HEK293 (cell line): Measurements from ENCODE around the gene DCAF8.

Source experiments
- CTCF ChIA-PET: fragments of 350-600 bp; formaldehyde crosslinking; extraction: SDS; loops from one replicate; lab custom pipeline; 2021; ENCODE audit warnings: antibody characterized with exemption; lab: Yijun Ruan, JAX
- POLR2A ChIA-PET: fragments of 300-600 bp; formaldehyde crosslinking; extraction: SDS; loops from one replicate; lab custom pipeline; 2020; ENCODE audit warnings: antibody characterized with exemption, inconsistent platforms; lab: Yijun Ruan, JAX
- H3K27ac ChIP-seq: fragments of 200-500 bp; sonication (Bioruptor generic); 2 replicates; pipeline ENCODE4 v1.5.1; 2014; ENCODE audit warnings: low read depth, low read length, control low read depth, inconsistent platforms; ENCODE audit errors: extremely low read depth
- H3K36me3 ChIP-seq, 2 experiments: fragments of 200-500 bp in 1 of 2; sonication (Bioruptor generic) in 1 of 2; 1 replicate in 1 of 2; 2 replicates in 1 of 2; pipeline ENCODE4 v1.5.1; 2014 to 2017; ENCODE audit warnings: inconsistent platforms in 2 of 2, low read length in 2 of 2; ENCODE audit not compliant: control insufficient read depth in 2 of 2, insufficient read depth in 1 of 2
- H3K4me1 ChIP-seq: fragments of 200-500 bp; sonication (Bioruptor generic); 2 replicates; pipeline ENCODE4 v1.5.1; 2014; ENCODE audit warnings: mild to moderate bottlenecking, low read length, inconsistent platforms; ENCODE audit not compliant: control insufficient read depth, insufficient read depth
- H3K4me3 ChIP-seq: 2 replicates; pipeline ENCODE4 v1.5.1; 2011; ENCODE audit warnings: low read depth, mild to moderate bottlenecking, control low read depth, low read length, moderate library complexity
- H3K9me3 ChIP-seq: fragments of 200-500 bp; sonication (Bioruptor generic); 2 replicates; pipeline ENCODE4 v1.5.1; 2014; ENCODE audit warnings: low read depth, low read length, inconsistent platforms; ENCODE audit not compliant: control insufficient read depth, insufficient read depth
- PRDM1 ChIP-seq: fragments of 450-650 bp; formaldehyde crosslinking; IDR thresholded peaks from 2 replicates; pipeline ENCODE4; 2016; ENCODE audit warnings: missing biosample characterization, missing genetic modification characterization
- SCRT2 ChIP-seq: fragments of 450-650 bp; formaldehyde crosslinking; IDR thresholded peaks from 2 replicates; pipeline ENCODE4 v1.5.1; 2016; ENCODE audit warnings: missing biosample characterization, missing genetic modification characterization
- SP3 ChIP-seq: fragments of 450-650 bp; formaldehyde crosslinking; IDR thresholded peaks from 2 replicates; pipeline ENCODE4 v1.5.1; 2016; ENCODE audit warnings: missing biosample characterization, missing genetic modification characterization
- ZBTB17 ChIP-seq: fragments of 450-650 bp; formaldehyde crosslinking; IDR thresholded peaks from 2 replicates; pipeline ENCODE4 v1.5.1; 2016; ENCODE audit warnings: missing biosample characterization, missing genetic modification characterization
- ZBTB21 ChIP-seq: fragments of 450-650 bp; formaldehyde crosslinking; IDR thresholded peaks from 2 replicates; pipeline ENCODE4 v1.5.1; 2017; ENCODE audit warnings: missing biosample characterization, missing genetic modification characterization
- ZBTB7A ChIP-seq: fragments of 450-650 bp; formaldehyde crosslinking; IDR thresholded peaks from 2 replicates; pipeline ENCODE4 v1.5.1; 2016; ENCODE audit warnings: low read depth, missing biosample characterization, missing genetic modification characterization
- ZFP37 ChIP-seq: fragments of 450-650 bp; formaldehyde crosslinking; IDR thresholded peaks from 2 replicates; pipeline ENCODE4 v1.5.1; 2016; ENCODE audit warnings: missing biosample characterization, missing genetic modification characterization
- ZNF121 ChIP-seq: fragments of 450-650 bp; formaldehyde crosslinking; IDR thresholded peaks from 2 replicates; pipeline ENCODE4 v1.5.1; 2016; ENCODE audit warnings: missing biosample characterization, missing genetic modification characterization
- ZNF138 ChIP-seq: fragments of 450-650 bp; formaldehyde crosslinking; IDR thresholded peaks from 2 replicates; pipeline ENCODE4 v1.5.1; 2016; ENCODE audit warnings: missing biosample characterization, missing genetic modification characterization, borderline replicate concordance
- ZNF155 ChIP-seq: fragments of 450-650 bp; formaldehyde crosslinking; IDR thresholded peaks from 2 replicates; pipeline ENCODE4 v1.5.1; 2016; ENCODE audit warnings: missing biosample characterization, missing genetic modification characterization
- ZNF2 ChIP-seq: fragments of 450-650 bp; formaldehyde crosslinking; IDR thresholded peaks from 2 replicates; pipeline ENCODE4 v1.5.1; 2016; ENCODE audit warnings: missing biosample characterization, missing genetic modification characterization
- ZNF24 ChIP-seq: fragments of 450-650 bp; formaldehyde crosslinking; IDR thresholded peaks from 2 replicates; pipeline ENCODE4 v1.5.1; 2016; ENCODE audit warnings: missing biosample characterization, missing genetic modification characterization
- ZNF248 ChIP-seq: fragments of 450-650 bp; formaldehyde crosslinking; IDR thresholded peaks from 2 replicates; pipeline ENCODE4 v1.5.1; 2017; ENCODE audit warnings: missing biosample characterization, missing genetic modification characterization
- ZNF324 ChIP-seq: fragments of 450-650 bp; formaldehyde crosslinking; IDR thresholded peaks from 2 replicates; pipeline ENCODE4 v1.5.1; 2016; ENCODE audit warnings: missing biosample characterization, missing genetic modification characterization
- ZNF37A ChIP-seq: fragments of 450-650 bp; IDR thresholded peaks from 2 replicates; pipeline ENCODE4 v1.5.1; 2018; ENCODE audit warnings: missing biosample characterization, missing genetic modification characterization
- ZNF473 ChIP-seq: fragments of 450-650 bp; formaldehyde crosslinking; IDR thresholded peaks from 2 replicates; pipeline ENCODE4 v1.5.1; 2017; ENCODE audit warnings: missing biosample characterization, missing genetic modification characterization
- ZNF621 ChIP-seq: fragments of 450-650 bp; formaldehyde crosslinking; IDR thresholded peaks from 2 replicates; pipeline ENCODE4 v1.5.1; 2017; ENCODE audit warnings: missing biosample characterization, missing genetic modification characterization
- ZNF677 ChIP-seq: fragments of 450-650 bp; IDR thresholded peaks from 2 replicates; pipeline ENCODE4 v1.5.0; 2018; ENCODE audit warnings: missing biosample characterization, mild to moderate bottlenecking, missing genetic modification characterization, moderate library complexity
- ZNF707 ChIP-seq: fragments of 450-650 bp; formaldehyde crosslinking; IDR thresholded peaks from 2 replicates; pipeline ENCODE4 v1.5.1; 2016; ENCODE audit warnings: missing biosample characterization, missing genetic modification characterization
- ZSCAN23 ChIP-seq: fragments of 450-650 bp; formaldehyde crosslinking; IDR thresholded peaks from 2 replicates; pipeline ENCODE4 v1.5.1; 2016; ENCODE audit warnings: missing biosample characterization, missing genetic modification characterization
- ZXDB ChIP-seq: fragments of 450-650 bp; formaldehyde crosslinking; IDR thresholded peaks from 2 replicates; pipeline ENCODE4 v1.5.1; 2016; ENCODE audit warnings: missing biosample characterization, missing genetic modification characterization
- TF ChIP-seq, protein P1 (sequence below): fragments of 450-650 bp; formaldehyde crosslinking; IDR thresholded peaks from 2 replicates; pipeline ENCODE4 v1.5.1; 2016; ENCODE audit warnings: missing biosample characterization, missing genetic modification characterization
- TF ChIP-seq, protein P2 (sequence below): fragments of 450-650 bp; formaldehyde crosslinking; IDR thresholded peaks from 2 replicates; pipeline ENCODE4 v1.5.1; 2016; ENCODE audit warnings: missing biosample characterization, missing genetic modification characterization, low read depth
- TF ChIP-seq, protein P3 (sequence below): fragments of 450-650 bp; formaldehyde crosslinking; IDR thresholded peaks from 2 replicates; pipeline ENCODE4 v1.5.1; 2016; ENCODE audit warnings: missing biosample characterization, missing genetic modification characterization

The DCAF8 gene

DNA sequence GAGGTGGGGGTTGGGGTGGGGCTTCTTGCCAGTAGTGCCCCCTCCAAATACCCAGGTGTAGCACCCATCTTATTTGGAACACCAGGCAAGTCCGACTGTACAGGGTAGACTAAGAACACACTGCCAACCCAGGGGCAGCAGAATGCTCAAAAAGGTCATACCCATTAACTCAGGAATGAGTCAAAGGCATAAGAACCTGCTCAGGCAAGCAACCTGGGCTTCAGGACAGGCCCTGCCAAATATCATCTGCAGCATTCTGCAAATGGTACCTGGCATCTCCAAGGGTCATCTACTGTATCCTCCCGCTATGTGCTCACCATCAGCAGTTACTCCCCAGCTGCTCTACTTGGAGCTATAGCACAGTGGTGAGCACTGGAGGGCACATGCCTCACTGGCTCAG is 37.7 kb downstream of the DCAF8 start:
- peaks cover 57 to 99% of the 10 kb centered on the region in 2 experiments for H3K36me3 ChIP-seq
- POLR2A ChIA-PET: no interaction called here
- H3K4me3 ChIP-seq: no peak overlapping the region
- TF ChIP-seq PRDM1 (tag by site-specific recombination) (no peak), ZNF121 (tag by site-specific recombination) (no peak), ZNF324 (no peak), ZNF155 (no peak), ZNF2 (tag by site-specific recombination) (no peak), ZNF138 (tag by site-specific recombination) (no peak), ZNF37A (tag by site-specific recombination) (no peak), ZNF473 (no peak), ZBTB7A (tag by site-specific recombination) (no peak), ZXDB (tag by site-specific recombination) (no peak), ZNF24 (tag by site-specific recombination) (no peak), ZBTB17 (tag by site-specific recombination) (no peak), ZNF677 (tag by site-specific recombination) (no peak), SCRT2 (no peak), ZSCAN23 (tag by site-specific recombination) (no peak), SP3 (tag by site-specific recombination) (no peak)
- TF ChIP-seq, protein P1, sequence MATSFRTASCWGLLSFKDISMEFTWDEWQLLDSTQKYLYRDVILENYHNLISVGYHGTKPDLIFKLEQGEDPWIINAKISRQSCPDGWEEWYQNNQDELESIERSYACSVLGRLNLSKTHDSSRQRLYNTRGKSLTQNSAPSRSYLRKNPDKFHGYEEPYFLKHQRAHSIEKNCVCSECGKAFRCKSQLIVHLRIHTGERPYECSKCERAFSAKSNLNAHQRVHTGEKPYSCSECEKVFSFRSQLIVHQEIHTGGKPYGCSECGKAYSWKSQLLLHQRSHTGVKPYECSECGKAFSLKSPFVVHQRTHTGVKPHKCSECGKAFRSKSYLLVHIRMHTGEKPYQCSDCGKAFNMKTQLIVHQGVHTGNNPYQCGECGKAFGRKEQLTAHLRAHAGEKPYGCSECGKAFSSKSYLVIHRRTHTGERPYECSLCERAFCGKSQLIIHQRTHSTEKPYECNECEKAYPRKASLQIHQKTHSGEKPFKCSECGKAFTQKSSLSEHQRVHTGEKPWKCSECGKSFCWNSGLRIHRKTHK (tag by site-specific recombination): no peak
- TF ChIP-seq, protein P2, sequence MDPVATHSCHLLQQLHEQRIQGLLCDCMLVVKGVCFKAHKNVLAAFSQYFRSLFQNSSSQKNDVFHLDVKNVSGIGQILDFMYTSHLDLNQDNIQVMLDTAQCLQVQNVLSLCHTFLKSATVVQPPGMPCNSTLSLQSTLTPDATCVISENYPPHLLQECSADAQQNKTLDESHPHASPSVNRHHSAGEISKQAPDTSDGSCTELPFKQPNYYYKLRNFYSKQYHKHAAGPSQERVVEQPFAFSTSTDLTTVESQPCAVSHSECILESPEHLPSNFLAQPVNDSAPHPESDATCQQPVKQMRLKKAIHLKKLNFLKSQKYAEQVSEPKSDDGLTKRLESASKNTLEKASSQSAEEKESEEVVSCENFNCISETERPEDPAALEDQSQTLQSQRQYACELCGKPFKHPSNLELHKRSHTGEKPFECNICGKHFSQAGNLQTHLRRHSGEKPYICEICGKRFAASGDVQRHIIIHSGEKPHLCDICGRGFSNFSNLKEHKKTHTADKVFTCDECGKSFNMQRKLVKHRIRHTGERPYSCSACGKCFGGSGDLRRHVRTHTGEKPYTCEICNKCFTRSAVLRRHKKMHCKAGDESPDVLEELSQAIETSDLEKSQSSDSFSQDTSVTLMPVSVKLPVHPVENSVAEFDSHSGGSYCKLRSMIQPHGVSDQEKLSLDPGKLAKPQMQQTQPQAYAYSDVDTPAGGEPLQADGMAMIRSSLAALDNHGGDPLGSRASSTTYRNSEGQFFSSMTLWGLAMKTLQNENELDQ: no peak
- TF ChIP-seq, protein P3, sequence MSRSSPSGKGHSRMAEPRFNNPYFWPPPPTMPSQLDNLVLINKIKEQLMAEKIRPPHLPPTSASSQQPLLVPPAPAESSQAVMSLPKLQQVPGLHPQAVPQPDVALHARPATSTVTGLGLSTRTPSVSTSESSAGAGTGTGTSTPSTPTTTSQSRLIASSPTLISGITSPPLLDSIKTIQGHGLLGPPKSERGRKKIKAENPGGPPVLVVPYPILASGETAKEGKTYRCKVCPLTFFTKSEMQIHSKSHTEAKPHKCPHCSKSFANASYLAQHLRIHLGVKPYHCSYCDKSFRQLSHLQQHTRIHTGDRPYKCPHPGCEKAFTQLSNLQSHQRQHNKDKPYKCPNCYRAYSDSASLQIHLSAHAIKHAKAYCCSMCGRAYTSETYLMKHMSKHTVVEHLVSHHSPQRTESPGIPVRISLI (tag by site-specific recombination): no peak
- TF ChIP-seq, all 188 proteins: peak for 0
- Histone ChIP-seq H3K27ac (no peak overlapping the region), H3K9me3 (no peaks in the 10 kb centered on the region), H3K4me1 (no peaks in the 10 kb centered on the region)
- CTCF ChIA-PET: interaction anchor here (1.1 to 1.4 kb wide), 3 partner anchors 28 to 139 kb away, joined by 3 to 4 read pairs (median 3); no protein-coding TSS in a partner anchor

DNA sequence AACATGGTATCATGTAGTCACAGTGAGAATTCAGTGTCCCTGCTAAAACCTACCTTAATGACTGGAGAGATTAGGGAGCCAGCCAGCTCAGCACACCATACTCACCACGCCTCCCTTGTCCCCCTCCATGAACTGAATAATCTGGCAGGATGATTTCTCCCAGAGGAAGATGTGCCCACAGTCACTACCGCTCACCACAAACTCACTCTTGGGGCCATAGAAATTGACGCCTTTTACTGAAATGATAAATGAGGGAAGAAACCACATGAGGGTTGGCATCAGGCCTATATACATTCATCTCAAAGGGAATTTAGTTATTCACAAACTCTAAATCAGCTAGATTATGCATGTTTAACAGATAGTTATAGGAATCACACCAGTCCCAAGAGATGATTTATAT is 39.8 kb downstream of the DCAF8 start:
- Histone ChIP-seq H3K4me3 (no peak overlapping the region), H3K9me3 (no peaks in the 10 kb centered on the region), H3K4me1 (no peaks in the 10 kb centered on the region), H3K36me3 (peaks cover 43 to 100% of the 10 kb centered on the region in 2 experiments), H3K27ac (no peak overlapping the region)
- ChIA-PET POLR2A (interaction anchor here (0.8 kb wide), 1 partner anchor 10 kb away, joined by 5 read pairs; no protein-coding TSS in a partner anchor), CTCF (interaction anchor here (0.6 to 6.2 kb wide), 6 partner anchors 29 to 988 kb away, joined by 3 to 94 read pairs (median 4); partner anchors contain the start of gene CASQ1)
- TF ChIP-seq ZBTB21 (tag by site-specific recombination): no peak
- no peak for TF ChIP-seq ZNF248 (tag by site-specific recombination)
- no peak for TF ChIP-seq ZNF707 (tag by site-specific recombination)
- no peak for TF ChIP-seq ZNF621 (tag by site-specific recombination)
- no peak for TF ChIP-seq ZFP37 (tag by site-specific recombination)
